Neuron (in vitro differentiated cells): Measurements from ENCODE around the gene MTHFSD.

Experiments
- H2AFZ ChIP-seq: one replicate; pipeline ENCODE4 v1.6.1; 2013; ENCODE audit warnings: low read depth, mild to moderate bottlenecking, inconsistent platforms, low read length, moderate library complexity
- H3K27me3 ChIP-seq: one replicate; pipeline ENCODE4 v1.6.1; 2013; ENCODE audit warnings: low read length; ENCODE audit not compliant: insufficient read depth
- H3K36me3 ChIP-seq: one replicate; pipeline ENCODE4 v1.6.1; 2013; ENCODE audit warnings: low read length; ENCODE audit not compliant: insufficient read depth
- H3K4me1 ChIP-seq: one replicate; pipeline ENCODE4 v1.6.1; 2013; ENCODE audit warnings: low read length; ENCODE audit not compliant: insufficient read depth
- H3K4me3 ChIP-seq: 2 replicates; pipeline ENCODE4 v1.5.1; 2013; ENCODE audit warnings: mild to moderate bottlenecking, low read length, moderate library complexity
- H3K9me3 ChIP-seq: one replicate; pipeline ENCODE4 v1.6.1; 2013; ENCODE audit warnings: low read length

MTHFSD gene

DNA sequence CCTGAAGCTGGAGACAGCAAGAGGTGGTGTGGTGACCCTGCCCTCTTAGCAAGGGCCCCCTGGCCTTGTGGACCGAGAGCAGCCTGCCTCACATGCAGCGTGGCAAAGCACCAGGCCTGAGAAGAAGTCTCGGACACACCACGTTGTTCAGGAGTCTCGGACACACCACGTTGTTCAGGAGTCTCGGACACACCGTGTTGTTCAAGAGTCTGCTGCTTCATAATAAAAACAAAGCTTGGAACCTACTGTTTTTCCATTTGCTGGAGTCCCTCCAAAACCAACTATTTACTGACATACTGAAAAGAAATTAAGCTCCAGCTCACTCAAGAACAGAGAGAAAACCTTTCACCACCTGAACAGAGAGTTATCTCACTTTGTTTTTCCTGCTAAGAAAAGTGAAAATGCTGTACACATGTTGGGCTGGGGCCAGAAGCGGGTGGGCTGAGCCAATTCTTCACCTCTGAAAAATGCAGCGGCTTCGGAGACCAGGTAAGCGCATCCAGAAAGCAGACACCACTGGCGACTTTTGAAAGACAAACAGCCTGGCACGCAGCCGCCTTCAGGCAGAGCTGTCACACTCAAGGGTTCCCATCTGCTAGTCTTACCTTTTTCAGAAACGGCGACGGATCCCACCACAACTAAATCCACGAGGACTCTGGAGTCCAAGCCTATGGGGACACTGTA lies 8.9 kb downstream of the MTHFSD start:
- H3K27me3 ChIP-seq, result no peaks in the 10 kb centered on the region
- H3K4me1 ChIP-seq, result no peaks in the 10 kb centered on the region
- H2AFZ ChIP-seq, result no peak overlapping the region
- peaks cover 51% of the 10 kb centered on the region for H3K36me3 ChIP-seq
- no peaks in the 10 kb centered on the region for H3K9me3 ChIP-seq
- no peak overlapping the region for H3K4me3 ChIP-seq

DNA sequence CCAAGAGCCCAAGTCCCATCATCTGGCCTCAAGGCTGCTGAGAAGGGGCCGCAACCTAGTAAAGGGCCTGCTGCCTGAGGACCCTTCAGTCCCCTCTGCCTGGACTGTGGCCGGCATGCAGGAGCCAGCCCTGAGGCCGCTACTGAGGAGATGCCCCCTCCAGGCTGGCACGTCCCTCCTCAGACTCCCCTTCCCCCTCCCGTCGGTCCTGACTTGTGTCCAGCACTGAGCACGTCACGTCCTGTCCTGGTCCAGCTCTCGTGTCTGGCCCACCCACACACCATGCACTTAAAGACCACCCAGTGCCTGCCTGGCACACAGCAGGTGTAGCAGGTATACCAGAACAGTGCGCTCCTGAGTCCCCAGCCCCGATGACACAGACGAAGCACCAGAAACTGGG lies 9.6 kb downstream of the MTHFSD start:
- no peak overlapping the region for H2AFZ ChIP-seq
- no peaks in the 10 kb centered on the region for H3K4me1 ChIP-seq
- no peak overlapping the region for H3K4me3 ChIP-seq
- H3K27me3 ChIP-seq, result no peaks in the 10 kb centered on the region
- no peaks in the 10 kb centered on the region for H3K9me3 ChIP-seq
- peaks cover 52% of the 10 kb centered on the region for H3K36me3 ChIP-seq

DNA sequence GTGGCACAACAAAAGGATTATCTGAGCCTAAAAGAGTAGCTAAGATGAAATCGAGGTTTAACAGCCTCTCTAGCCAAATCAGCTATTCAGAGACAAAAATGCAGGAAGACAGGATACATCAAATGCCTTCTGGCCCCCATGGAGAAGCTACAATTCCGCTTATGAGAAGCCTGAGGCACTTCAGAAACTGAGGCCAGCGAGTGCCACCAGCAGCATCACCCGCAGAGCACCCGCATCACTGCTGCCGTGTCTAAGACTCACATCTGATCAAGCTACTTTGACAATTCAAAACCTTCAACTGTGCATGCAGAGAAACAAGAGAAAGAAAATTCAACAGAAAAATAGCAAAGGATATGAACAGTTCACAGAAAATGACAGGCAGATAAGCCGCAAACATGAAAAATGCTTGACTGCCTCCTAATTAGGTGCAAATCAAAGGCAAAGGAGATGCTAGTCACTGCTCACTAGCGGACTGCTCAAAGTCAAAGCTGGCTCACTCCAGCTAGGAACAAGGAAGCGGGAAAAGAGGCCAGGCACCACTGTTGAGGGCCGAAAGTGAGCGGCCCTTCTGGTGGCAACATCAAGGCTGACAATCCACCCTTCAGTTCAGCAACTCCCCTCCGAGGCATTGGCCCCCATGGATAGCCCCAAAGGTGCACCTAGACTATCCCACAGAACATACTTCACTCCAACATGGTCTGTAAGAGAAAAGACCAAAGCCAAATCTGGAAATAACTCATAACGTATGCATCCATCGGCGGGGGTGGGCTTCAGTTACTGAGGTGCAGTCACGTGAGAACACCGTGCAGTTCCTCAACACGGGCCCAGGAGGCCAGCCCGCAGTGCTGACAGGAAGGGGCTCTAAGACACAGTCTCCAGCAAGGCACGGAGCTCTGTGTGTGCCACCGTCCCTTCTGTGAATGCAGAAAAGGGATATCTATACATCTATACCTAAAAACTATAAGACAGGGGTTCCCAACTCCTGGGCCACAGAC lies 12.0 kb downstream of the MTHFSD start:
- H3K27me3 ChIP-seq, result no peaks in the 10 kb centered on the region
- H3K36me3 ChIP-seq, result peaks cover 60% of the 10 kb centered on the region
- no peak overlapping the region for H2AFZ ChIP-seq
- H3K9me3 ChIP-seq, result no peaks in the 10 kb centered on the region
- H3K4me3 ChIP-seq, result no peak overlapping the region
- H3K4me1 ChIP-seq, result no peaks in the 10 kb centered on the region

- no peaks in the 10 kb centered on the region for H3K27me3 ChIP-seq
- H3K9me3 ChIP-seq, result no peaks in the 10 kb centered on the region
- H3K4me3 ChIP-seq, result no peak overlapping the region
- no peaks in the 10 kb centered on the region for H3K4me1 ChIP-seq
- H2AFZ ChIP-seq, result no peak overlapping the region
- peaks cover 59% of the 10 kb centered on the region for H3K36me3 ChIP-seq
Measured at GRCh38 chr16:86541560-86541959, 13.5 kb downstream of the MTHFSD start.

DNA sequence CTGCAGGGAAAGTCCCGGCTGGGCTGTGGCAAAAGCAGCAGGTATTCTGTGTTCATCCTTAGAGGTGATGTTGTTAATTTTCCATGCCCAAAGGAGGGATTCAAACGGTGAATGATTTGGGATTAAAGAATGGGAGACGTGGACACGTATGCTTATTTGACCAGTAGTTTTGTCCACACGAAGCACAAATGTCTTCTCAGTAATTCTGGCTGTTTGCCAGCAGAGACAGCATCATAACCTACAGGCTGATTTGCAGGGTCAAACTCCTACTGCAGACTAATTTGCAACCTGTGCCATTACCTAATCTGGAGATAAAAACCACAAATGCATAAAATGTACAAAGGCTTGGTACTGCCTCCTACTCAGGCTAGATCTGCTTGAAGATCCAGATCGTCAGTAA lies 14.1 kb downstream of the MTHFSD start:
- Histone ChIP-seq H2AFZ (no peak overlapping the region), H3K27me3 (no peaks in the 10 kb centered on the region), H3K4me1 (no peaks in the 10 kb centered on the region), H3K9me3 (no peaks in the 10 kb centered on the region), H3K4me3 (no peak overlapping the region), H3K36me3 (peaks cover 57% of the 10 kb centered on the region)

GRCh38 chr16:86538196-86538780 lies 16.7 kb downstream of the MTHFSD start:
- H2AFZ ChIP-seq, result no peak overlapping the region
- no peaks in the 10 kb centered on the region for H3K27me3 ChIP-seq
- H3K4me3 ChIP-seq, result no peak overlapping the region
- no peaks in the 10 kb centered on the region for H3K4me1 ChIP-seq
- no peaks in the 10 kb centered on the region for H3K9me3 ChIP-seq
- peaks cover 45% of the 10 kb centered on the region for H3K36me3 ChIP-seq

- H3K36me3 ChIP-seq, result peaks cover 46% of the 10 kb centered on the region
- H2AFZ ChIP-seq, result no peak overlapping the region
- H3K4me3 ChIP-seq, result no peak overlapping the region
- no peaks in the 10 kb centered on the region for H3K9me3 ChIP-seq
- no peaks in the 10 kb centered on the region for H3K4me1 ChIP-seq
- no peaks in the 10 kb centered on the region for H3K27me3 ChIP-seq
Measured at GRCh38 chr16:86537486-86537885, 17.5 kb downstream of the MTHFSD start.

- peaks cover 45% of the 10 kb centered on the region for H3K36me3 ChIP-seq
- no peak overlapping the region for H3K4me3 ChIP-seq
- H2AFZ ChIP-seq, result no peak overlapping the region
- no peaks in the 10 kb centered on the region for H3K4me1 ChIP-seq
- H3K27me3 ChIP-seq, result no peaks in the 10 kb centered on the region
- H3K9me3 ChIP-seq, result no peaks in the 10 kb centered on the region
Measured at GRCh38 chr16:86536621-86537020, 18.4 kb downstream of the MTHFSD start.

DNA sequence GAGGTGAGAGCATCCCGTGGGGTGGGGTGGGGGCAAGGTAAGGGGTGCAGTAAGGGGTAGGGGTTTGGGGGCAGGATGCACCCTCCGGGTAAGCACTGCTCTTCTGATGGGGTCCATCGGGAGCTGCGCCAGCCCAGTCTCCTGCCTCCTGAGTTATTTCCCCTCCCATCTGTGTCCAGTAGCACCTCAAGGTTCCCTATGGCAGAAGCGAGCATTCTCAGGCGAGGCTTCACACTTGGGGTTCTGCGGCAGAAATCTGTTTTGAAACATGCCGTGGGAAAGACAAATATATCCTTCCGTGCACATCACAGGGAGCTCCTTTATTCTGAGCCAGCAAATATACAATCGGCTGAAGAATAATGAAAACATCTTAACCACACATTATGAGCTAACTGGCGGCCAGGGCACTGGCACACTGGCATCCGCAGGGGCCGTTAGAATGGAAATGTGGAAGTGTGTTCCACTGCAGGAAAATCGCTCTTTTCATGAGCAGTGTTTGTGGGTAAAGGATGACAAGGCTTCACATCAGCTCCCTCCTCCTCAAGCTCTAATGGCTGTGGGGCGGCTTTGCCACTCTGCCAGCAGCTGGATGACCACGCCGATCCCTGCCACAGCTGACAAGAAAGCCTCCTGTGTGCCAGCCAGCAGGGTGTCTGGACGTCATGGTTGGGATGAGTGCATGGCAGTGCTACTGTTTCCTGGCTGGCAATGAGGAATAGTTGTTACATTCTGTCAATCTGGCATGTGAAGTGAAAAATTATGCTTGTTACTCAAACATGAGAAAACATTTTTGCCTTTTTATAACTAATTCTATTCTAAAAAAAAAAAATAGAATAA lies 20.0 kb downstream of the MTHFSD start:
- no peaks in the 10 kb centered on the region for H3K9me3 ChIP-seq
- no peak overlapping the region for H2AFZ ChIP-seq
- H3K4me3 ChIP-seq, result no peak overlapping the region
- peaks cover 39% of the 10 kb centered on the region for H3K36me3 ChIP-seq
- H3K27me3 ChIP-seq, result no peaks in the 10 kb centered on the region
- no peaks in the 10 kb centered on the region for H3K4me1 ChIP-seq

- no peaks in the 10 kb centered on the region for H3K9me3 ChIP-seq
- no peaks in the 10 kb centered on the region for H3K4me1 ChIP-seq
- peaks cover 28% of the 10 kb centered on the region for H3K36me3 ChIP-seq
- no peak overlapping the region for H3K4me3 ChIP-seq
- no peak overlapping the region for H2AFZ ChIP-seq
- no peaks in the 10 kb centered on the region for H3K27me3 ChIP-seq
Measured at GRCh38 chr16:86533767-86534351, 21.2 kb downstream of the MTHFSD start.

DNA sequence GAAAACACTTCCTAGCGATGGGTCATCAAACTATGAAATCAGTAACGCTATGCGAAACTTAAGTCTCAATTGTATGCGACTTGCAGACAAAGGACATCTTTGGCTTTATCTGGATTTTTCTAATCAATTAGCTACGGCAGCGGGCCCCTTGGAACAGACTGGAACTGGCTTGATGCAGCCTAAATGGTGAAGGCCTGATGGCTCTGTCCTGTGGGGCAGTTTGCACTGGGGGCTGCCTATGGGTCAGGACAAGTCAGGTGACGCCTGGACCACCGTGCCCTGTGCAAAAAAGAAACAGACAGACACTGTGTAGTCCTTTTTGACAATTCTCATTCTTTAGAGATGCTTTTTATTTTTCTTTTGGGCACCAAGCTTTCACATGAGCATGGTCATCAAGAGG lies 22.0 kb downstream of the MTHFSD start:
- no peak overlapping the region for H3K4me3 ChIP-seq
- peaks cover 21% of the 10 kb centered on the region for H3K36me3 ChIP-seq
- no peak overlapping the region for H2AFZ ChIP-seq
- H3K4me1 ChIP-seq, result no peaks in the 10 kb centered on the region
- no peaks in the 10 kb centered on the region for H3K9me3 ChIP-seq
- no peaks in the 10 kb centered on the region for H3K27me3 ChIP-seq

DNA sequence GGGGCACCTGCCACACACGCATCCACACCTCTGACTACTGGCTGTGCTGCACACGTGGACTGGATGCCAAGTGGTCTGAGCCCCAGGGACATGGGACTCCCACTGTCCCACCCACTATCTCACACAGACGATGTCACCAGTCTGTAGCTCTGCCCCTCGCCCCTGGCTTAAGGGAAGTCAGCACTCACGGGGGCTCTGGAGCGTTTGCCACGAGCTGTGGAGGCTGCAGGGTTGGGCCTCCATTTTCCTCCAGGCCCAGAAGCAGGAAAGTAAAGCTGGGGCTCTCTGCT lies 22.6 kb downstream of the MTHFSD start:
- H3K4me3 ChIP-seq, result no peak overlapping the region
- H3K36me3 ChIP-seq, result peaks cover 15% of the 10 kb centered on the region
- no peaks in the 10 kb centered on the region for H3K4me1 ChIP-seq
- H3K27me3 ChIP-seq, result no peaks in the 10 kb centered on the region
- no peaks in the 10 kb centered on the region for H3K9me3 ChIP-seq
- no peak overlapping the region for H2AFZ ChIP-seq
